Activated CD4-positive, alpha-beta T cell treated with anti-CD3 and anti-CD28 coated beads, Interleukin-2, amount 50 U/mL, for 4 hours (primary cell): ENCODE results near the gene RMDN3.

ENCODE experiments used
- DNase-seq, 2 experiments: peaks; one replicate each; pipeline ENCODE4 v3.0.0-alpha.2; 2020

The RMDN3 gene

GRCh38 chr15:40688932-40689799 lies 65.9 kb downstream of the RMDN3 start:
- no peak for DNase-seq
